Measurements from ENCODE around the gene TMEM87A.

The TMEM87A gene

DNA sequence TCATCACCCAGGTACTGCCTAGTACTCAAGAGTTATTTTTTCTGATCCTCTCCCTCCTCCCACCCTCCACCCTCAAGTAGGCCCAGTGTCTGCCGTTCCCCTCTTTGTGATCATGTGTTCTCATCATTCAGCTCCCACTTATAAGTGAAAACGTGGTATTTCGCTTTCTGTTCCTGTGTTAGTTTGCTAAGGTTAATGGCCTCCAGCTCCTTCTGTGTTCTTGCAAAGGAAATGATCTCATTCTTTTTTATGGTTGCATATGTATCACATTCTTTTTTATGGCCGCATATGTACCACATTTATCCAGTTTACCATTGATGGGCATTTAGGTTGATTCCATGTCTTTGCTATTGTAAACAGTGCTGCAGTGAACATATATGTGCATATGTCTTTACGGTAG is 8.4 kb downstream of the TMEM87A start:
- TF ChIP-seq, protein P1, sequence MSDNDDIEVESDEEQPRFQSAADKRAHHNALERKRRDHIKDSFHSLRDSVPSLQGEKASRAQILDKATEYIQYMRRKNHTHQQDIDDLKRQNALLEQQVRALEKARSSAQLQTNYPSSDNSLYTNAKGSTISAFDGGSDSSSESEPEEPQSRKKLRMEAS (IDR thresholded peaks at IDR 0.05; ENCODE audit: low read depth, low read length), result no peak
- TF ChIP-seq POLR2A (IDR thresholded peaks at IDR 0.05; ENCODE audit: extremely low read depth, insufficient read length) (no peak), MYC (IDR thresholded peaks at IDR 0.05; ENCODE audit: low read depth, low read length) (no peak)
- TF ChIP-seq, protein P2, sequence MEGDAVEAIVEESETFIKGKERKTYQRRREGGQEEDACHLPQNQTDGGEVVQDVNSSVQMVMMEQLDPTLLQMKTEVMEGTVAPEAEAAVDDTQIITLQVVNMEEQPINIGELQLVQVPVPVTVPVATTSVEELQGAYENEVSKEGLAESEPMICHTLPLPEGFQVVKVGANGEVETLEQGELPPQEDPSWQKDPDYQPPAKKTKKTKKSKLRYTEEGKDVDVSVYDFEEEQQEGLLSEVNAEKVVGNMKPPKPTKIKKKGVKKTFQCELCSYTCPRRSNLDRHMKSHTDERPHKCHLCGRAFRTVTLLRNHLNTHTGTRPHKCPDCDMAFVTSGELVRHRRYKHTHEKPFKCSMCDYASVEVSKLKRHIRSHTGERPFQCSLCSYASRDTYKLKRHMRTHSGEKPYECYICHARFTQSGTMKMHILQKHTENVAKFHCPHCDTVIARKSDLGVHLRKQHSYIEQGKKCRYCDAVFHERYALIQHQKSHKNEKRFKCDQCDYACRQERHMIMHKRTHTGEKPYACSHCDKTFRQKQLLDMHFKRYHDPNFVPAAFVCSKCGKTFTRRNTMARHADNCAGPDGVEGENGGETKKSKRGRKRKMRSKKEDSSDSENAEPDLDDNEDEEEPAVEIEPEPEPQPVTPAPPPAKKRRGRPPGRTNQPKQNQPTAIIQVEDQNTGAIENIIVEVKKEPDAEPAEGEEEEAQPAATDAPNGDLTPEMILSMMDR (IDR thresholded peaks at IDR 0.05; ENCODE audit: low read depth, low read length), result no peak
- H3K4me3 ChIP-seq (ENCODE audit: low read depth, low read length), result no peak overlapping the region
- DNase-seq (ENCODE audit: low read depth), result no peak

DNA sequence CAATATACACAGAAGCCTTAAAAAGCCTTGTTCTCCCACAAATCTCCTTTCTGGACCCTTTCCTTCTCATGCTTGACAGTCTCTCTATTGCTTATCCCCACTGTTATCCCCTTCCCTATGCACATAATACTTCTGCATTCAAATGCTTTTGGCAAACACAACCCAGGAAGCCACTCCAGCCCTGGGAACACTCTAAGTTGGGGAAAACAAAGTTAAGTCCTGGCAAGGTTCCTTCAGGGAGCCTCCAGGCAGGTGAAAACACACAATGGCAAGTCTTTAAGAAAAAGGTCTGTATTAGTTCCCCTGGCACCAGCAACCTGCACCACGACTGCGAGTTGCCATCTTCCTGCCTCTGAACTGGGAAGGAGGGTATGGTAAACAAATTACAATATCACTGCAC is 19.9 kb downstream of the TMEM87A start:
- TF ChIP-seq, protein P2 (IDR thresholded peaks at IDR 0.05; ENCODE audit: low read depth, low read length), result no peak
- TF ChIP-seq POLR2A (IDR thresholded peaks at IDR 0.05; ENCODE audit: extremely low read depth, insufficient read length) (no peak), MYC (IDR thresholded peaks at IDR 0.05; ENCODE audit: low read depth, low read length) (no peak)
- TF ChIP-seq, protein P1 (IDR thresholded peaks at IDR 0.05; ENCODE audit: low read depth, low read length), result no peak
- DNase-seq (ENCODE audit: low read depth), result no peak
- no peak overlapping the region for H3K4me3 ChIP-seq (ENCODE audit: low read depth, low read length)

DNA sequence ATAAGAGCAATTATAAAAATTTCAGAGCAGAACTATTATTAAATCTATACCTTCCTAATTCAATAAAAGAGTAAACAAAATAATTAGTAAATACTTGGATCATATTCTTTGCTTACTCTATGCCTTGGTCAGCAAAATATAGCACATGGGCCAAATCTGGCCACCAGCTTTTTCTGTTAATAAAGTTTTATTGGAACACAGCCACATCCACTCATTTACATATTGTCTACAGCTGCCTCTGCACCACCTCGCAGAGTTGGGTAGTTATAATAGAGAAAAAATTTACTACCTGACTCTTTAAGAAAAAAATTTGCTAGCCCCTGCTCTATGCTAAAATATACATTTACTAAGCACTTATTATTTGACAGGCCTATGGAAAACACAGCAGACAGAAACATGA is 32.4 kb downstream of the TMEM87A start:
- DNase-seq (ENCODE audit: low read depth), result no peak
- no peak overlapping the region for H3K4me3 ChIP-seq (ENCODE audit: low read depth, low read length)
- TF ChIP-seq MYC (IDR thresholded peaks at IDR 0.05; ENCODE audit: low read depth, low read length), result no peak
- TF ChIP-seq, protein P1 (IDR thresholded peaks at IDR 0.05; ENCODE audit: low read depth, low read length), result no peak
- TF ChIP-seq, protein P2 (IDR thresholded peaks at IDR 0.05; ENCODE audit: low read depth, low read length), result no peak
- TF ChIP-seq POLR2A (IDR thresholded peaks at IDR 0.05; ENCODE audit: extremely low read depth, insufficient read length), result no peak

DNA sequence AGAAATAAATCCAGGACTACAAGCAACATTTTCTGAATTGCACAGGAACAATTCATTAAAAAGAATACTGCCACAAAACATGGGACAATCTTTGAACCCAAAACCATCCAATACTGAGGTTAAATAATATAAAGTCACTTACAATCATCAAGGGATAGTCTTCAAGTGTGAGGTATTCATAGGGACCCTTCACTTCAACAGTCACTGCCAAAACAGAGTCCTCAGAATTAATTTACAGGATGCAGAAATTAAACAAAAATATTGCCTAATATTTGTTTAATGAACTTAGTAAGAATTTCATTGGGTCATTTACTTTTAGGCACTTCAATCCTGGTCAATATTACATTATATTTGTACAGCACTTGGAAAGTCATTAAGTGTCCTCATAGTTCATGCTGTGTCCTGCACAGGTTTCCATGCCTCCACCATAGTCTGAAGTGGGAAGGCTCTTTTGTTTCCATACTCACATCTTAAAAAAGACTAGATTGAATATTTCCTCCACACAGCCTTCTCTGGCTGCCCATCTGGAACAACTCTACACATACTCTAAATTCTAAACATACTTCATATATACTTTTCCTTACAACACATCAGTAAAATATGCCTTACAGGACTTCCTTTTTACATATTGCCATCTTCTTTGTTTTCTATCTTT is 33.6 kb downstream of the TMEM87A start:
- H3K4me3 ChIP-seq (ENCODE audit: low read depth, low read length), result no peak overlapping the region
- no peak for DNase-seq (ENCODE audit: low read depth)

DNA sequence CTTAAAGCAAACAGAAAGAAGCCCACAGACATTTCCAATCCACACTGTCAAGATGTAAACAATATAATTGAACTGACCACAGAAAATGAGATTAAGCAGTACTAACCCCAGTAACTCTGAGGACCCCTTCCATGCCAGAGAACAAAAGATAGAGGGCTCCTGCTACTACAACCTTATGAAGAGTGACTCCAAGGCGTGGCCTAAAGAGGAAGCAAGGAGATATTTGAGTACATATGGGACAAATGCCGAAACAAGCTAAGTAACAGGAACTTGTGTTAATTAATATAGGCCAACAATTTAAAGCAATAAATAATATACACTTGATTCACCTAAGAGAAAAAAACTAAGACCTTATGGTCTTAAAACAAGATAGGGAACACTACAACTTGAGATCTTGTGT is 40.1 kb downstream of the TMEM87A start:
- DNase-seq (ENCODE audit: low read depth), result no peak
- H3K4me3 ChIP-seq (ENCODE audit: low read depth, low read length), result no peak overlapping the region
- TF ChIP-seq, protein P1 (IDR thresholded peaks at IDR 0.05; ENCODE audit: low read depth, low read length), result no peak
- TF ChIP-seq POLR2A (IDR thresholded peaks at IDR 0.05; ENCODE audit: extremely low read depth, insufficient read length), result no peak
- TF ChIP-seq, protein P2 (IDR thresholded peaks at IDR 0.05; ENCODE audit: low read depth, low read length), result no peak
- no peak for TF ChIP-seq MYC (IDR thresholded peaks at IDR 0.05; ENCODE audit: low read depth, low read length)

More for the DNA sequence above, 33.6 kb downstream of the TMEM87A start:
- TF ChIP-seq, protein P1 (IDR thresholded peaks at IDR 0.05; ENCODE audit: low read depth, low read length), result no peak
- TF ChIP-seq, protein P2 (IDR thresholded peaks at IDR 0.05; ENCODE audit: low read depth, low read length), result no peak
- TF ChIP-seq POLR2A (IDR thresholded peaks at IDR 0.05; ENCODE audit: extremely low read depth, insufficient read length), result no peak
- no peak for TF ChIP-seq MYC (IDR thresholded peaks at IDR 0.05; ENCODE audit: low read depth, low read length)

All from NB4 (cell line).